Measurements from ENCODE around the gene CXCL3.

GRCh38 chr4:74065115-74065642, 26.7 kb upstream of the CXCL3 start:
- TF ChIP-seq REST (IDR thresholded peaks at IDR 0.05; ENCODE audit: insufficient read depth in 1 of 2, low read depth in 2 of 2, low read length in 2 of 2) (no peak), SIN3A (IDR thresholded peaks at IDR 0.05; ENCODE audit: borderline replicate concordance, insufficient read depth, low read length) (no peak), TAF1 (IDR thresholded peaks at IDR 0.05; ENCODE audit: borderline replicate concordance, insufficient read depth, low read length) (no peak), POLR2AphosphoS5 (IDR thresholded peaks at IDR 0.05; ENCODE audit: low read depth, low read length) (no peak), FOXP2 (optimal IDR thresholded peaks at IDR 0.05; ENCODE audit: borderline replicate concordance, extremely low read depth, extremely low read length, insufficient read depth) (no peak)
